Fibroblast of lung (primary cell): ENCODE measurements around the gene TCTN1.

Experiments
- EZH2 ChIP-seq: IDR thresholded peaks from 2 replicates; pipeline ENCODE4 v1.5.1; 2012; ENCODE audit warnings: low read length, control low read depth, mild to moderate bottlenecking; ENCODE audit errors: missing control alignments
- TF ChIP-seq, protein P1 (sequence below), 2 donors: IDR thresholded peaks in 1 of 2; conservative IDR thresholded peaks in 1 of 2; 1 replicate in 1 of 2; 2 replicates in 1 of 2; pipeline ENCODE4 v1.5.1; 2011 to 2012; ENCODE audit warnings: low read length in 2 of 2, control low read depth in 1 of 2, inconsistent platforms in 1 of 2, low read depth in 1 of 2, mild to moderate bottlenecking in 1 of 2

GRCh38 chr12:110635055-110635454 lies 21.1 kb downstream of the TCTN1 start:
- TF ChIP-seq, protein P1, sequence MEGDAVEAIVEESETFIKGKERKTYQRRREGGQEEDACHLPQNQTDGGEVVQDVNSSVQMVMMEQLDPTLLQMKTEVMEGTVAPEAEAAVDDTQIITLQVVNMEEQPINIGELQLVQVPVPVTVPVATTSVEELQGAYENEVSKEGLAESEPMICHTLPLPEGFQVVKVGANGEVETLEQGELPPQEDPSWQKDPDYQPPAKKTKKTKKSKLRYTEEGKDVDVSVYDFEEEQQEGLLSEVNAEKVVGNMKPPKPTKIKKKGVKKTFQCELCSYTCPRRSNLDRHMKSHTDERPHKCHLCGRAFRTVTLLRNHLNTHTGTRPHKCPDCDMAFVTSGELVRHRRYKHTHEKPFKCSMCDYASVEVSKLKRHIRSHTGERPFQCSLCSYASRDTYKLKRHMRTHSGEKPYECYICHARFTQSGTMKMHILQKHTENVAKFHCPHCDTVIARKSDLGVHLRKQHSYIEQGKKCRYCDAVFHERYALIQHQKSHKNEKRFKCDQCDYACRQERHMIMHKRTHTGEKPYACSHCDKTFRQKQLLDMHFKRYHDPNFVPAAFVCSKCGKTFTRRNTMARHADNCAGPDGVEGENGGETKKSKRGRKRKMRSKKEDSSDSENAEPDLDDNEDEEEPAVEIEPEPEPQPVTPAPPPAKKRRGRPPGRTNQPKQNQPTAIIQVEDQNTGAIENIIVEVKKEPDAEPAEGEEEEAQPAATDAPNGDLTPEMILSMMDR (conservative IDR thresholded peaks at IDR 0.05 in 1 of 2, IDR thresholded peaks at IDR 0.05 in 1 of 2; ENCODE audit: low read depth in 1 of 2, low read length in 2 of 2): no peak
- no peak for TF ChIP-seq EZH2
